ENCODE measurements around the gene CABP4.

The CABP4 gene

DNA sequence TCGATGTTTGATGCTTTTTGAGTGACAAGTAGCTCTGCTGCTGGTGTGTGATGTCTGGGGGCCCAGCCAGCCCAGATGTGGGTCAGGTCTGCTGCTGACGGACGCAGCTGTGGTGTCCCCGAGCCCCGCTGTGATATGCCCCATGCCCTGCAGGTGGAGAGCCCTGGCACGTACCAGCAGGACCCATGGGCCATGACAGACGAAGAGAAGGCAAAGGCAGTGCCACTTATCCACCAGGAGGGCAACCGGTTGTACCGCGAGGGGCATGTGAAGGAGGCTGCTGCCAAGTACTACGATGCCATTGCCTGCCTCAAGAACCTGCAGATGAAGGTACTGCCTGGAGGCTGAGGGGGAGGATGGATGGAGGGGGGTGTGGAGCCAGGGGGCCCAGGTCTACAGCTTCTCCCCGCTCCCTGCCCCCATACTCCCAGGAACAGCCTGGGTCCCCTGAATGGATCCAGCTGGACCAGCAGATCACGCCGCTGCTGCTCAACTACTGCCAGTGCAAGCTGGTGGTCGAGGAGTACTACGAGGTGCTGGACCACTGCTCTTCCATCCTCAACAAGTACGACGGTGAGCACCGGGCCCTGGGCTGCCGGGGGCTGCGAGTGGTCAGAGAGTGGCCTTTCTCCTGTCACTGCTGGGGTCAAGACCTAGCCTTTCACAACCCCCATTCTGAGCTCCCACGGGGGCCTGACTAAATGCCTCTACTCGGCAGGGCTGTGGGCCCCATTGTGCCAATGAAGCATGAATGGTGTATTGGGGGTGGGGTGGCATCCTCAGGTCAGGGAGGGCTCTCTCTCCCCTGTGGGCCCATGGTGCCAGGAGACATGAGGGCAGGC lies 35.0 kb downstream of the CABP4 start:
- DNase-seq, result no peak
- in situ Hi-C loops (cut with HindIII; ENCODE audit: low pct_ligation_motif_present, low pct_unique_long_range_greater_than_20kb, low sequenced_read_pairs), result no loop called here

GRCh38 chr11:67490727-67491065 lies 35.5 kb downstream of the CABP4 start:
- no peak for DNase-seq
- in situ Hi-C loops (cut with HindIII; ENCODE audit: low pct_ligation_motif_present, low pct_unique_long_range_greater_than_20kb, low sequenced_read_pairs), result no loop called here

DNA sequence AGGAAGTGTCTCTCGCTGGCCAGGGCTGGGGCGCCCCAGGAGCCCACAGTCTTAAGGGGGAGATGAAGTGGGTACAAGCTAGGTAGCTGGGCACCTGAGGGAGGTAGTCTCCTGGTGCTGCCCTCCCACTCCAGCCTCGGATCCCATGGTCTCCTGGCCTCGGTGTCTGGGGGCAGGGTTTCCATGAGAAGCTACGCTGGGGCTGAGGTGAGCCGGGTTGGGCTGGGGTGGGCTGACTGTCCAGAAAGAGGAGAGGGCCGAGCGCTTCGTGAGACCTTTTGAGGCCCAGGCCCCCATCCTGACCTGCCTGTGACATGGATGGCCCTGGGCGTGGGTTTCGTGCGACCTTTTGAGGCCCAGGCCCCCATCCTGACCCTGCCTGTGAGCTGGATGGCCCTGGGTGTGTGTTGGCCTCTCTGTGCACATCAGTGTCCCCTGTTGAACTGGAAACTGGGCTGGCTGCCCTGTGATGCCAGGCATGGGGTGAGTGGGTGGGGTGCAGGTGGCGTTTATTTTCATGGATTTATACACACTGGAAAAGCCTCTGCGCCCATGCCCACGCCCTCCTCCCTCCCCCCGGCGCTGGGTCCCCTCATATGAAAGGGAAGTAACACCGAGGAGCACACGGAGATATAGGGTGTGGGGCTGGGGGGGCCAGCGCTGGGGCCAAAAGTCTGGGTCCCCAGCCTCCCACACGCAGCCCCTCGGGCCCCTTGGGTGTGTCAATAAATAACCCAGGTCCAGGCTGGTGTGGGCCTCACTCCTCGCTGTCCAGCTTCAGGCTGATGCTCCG lies 36.3 kb downstream of the CABP4 start:
- DNase-seq, result no peak
- in situ Hi-C loops (cut with HindIII; ENCODE audit: low pct_ligation_motif_present, low pct_unique_long_range_greater_than_20kb, low sequenced_read_pairs), result no loop called here

DNA sequence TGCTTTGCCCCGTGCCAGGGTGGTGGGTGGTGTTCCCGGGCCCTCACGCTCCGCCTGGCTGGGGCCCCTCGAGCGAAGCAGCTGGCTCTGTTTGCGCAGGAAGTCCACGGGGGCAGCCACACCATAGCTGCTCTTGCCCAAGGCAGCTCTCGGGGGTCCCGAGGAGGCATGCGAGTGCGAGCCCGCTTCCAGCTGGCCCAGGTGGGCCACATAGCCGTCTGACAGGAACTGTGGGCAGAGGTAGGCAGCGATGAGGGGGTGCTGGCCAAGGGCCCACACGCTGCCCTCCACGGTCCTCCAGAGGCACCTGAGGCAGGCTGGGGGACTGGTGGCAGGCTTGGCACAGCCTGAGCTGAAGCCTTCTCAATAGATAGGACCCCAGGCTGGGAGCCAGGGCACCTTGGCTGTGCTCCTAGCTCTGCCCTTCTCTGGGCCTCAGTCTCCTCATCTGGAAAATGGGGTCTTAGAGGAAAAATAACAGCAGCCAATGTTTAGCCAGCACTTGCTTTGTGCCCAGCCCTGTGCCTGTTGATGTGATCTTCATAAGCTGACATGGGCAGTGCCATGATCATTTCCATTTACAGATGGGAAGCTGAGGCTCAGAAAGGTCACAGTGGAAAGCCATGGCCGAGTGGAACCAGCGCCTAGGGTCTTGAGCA lies 37.0 kb downstream of the CABP4 start:
- DNase-seq, result no peak
- in situ Hi-C loops (cut with HindIII; ENCODE audit: low pct_ligation_motif_present, low pct_unique_long_range_greater_than_20kb, low sequenced_read_pairs), result no loop called here

GRCh38 chr11:67492801-67493547 lies 37.8 kb downstream of the CABP4 start:
- in situ Hi-C loops (cut with HindIII; ENCODE audit: low pct_ligation_motif_present, low pct_unique_long_range_greater_than_20kb, low sequenced_read_pairs), result no loop called here
- no peak for DNase-seq

DNA sequence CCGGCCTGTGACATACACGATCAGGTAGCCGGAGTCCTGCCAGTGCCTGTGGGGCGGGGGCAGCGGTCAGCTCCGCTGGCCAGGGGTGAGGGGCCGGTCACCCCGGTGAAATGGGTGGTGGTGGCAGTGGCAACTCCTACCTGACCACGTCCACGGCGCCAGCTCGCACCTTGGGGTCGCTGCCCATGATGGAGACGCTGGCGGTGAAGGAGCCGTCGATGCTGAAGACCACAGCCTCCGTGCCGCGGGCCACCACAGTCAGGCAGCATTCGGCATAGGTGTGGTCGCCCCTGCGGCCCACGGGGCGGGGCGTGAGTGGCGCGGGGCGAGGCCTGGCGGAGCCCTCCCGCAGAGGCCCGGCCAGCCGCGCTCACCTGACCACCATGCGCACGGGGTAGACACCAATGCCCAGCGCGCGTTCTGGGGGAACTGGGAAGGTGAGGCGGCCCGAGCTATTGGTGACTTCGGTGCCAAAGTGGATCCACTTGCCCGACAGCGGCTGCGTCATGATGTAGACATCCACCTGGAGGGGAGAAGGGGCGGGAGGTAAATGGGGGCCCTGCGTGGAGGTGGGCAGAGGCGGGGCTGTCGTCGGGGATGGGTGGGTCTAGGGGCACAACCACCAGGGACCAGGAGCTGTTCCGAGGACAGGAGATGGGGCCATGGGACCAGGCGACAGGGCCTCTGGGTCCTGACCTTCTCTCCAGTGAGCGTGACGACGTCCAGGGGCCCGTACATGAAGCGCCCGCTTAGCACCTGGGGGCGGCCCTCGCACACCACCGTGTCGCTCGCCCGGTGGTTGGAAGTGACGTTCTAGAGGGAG lies 38.6 kb downstream of the CABP4 start:
- in situ Hi-C loops (cut with HindIII; ENCODE audit: low pct_ligation_motif_present, low pct_unique_long_range_greater_than_20kb, low sequenced_read_pairs), result no loop called here
- DNase-seq, result no peak

DNA sequence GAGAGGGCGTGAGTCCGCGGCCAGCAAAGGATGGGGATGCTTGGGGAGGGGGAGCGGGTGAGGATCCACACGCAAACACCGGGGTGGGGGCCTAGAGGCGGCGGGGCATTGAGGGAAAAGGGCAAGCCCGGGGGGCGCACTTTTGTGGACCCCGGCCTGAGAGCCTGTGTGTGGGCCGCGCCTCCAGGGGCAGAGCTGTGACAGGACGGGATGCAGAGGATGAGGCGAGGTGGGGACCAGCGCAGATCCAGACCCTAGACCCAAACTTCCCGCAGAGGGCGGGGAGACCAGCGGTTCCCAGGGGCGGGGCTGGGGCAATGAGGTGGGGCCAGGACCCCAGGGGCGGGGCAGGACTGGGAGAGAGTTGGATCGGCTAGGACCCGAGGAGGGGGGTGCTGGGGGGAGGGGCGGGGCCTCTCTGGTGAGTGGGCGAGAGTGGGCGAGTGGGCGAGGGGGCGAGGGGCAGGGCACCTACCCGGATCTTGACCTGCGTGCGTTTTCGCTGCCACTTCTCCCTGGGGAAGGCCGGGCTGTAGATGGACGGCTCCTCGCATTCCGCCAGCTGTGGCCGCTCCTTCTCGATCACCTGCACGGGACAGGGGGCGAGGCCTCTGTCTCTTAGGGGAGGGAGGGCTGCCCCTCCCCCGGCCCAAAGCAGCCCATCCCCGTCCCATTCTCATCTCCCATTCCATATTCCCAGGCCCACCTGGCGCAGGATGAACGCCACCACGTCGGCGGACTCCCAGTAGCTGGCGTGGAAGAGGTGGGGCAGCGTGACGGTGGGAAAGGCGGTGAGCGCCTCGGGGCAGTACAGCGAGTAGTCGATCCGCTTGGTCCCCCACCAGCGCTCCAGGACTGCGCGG lies 39.4 kb downstream of the CABP4 start:
- in situ Hi-C loops (cut with HindIII; ENCODE audit: low pct_ligation_motif_present, low pct_unique_long_range_greater_than_20kb, low sequenced_read_pairs), result no loop called here
- no peak for DNase-seq

DNA sequence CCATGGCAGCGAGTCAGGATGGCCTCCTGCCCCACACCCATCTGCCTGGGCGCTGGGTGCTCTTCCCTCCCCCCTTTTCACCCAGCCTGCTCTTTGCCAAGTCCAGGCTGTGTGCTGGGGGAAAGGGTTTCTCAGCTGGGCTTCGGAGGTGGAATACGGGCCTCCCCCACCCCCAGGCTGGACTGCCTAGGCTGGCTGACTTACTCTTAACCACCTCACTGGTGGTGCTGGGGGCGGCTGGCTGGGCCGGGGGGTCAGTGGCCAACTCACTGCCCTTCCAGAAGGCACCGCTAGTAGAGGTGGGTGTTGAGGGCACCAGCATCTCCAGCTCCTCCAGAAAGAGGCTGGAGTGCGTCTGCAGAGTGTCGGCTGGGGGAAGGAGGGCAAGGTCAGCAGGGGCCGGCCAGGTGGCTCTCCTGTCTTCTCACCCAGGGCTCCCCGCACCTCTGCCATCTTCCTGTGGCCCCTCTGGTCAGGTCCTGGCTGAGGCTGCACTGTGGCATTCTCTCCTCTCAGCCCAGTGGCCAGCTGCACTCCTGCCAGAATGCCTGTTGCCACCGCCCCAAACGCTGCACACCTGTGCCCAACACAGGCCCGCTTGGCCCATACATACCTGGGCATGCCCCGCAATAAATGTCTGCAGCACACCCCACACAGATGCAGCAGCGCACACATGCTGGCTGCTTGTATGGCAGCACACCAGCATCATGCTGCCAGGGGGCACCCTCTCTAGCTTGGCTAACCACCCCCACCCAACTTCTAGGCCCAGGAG lies 40.3 kb downstream of the CABP4 start:
- in situ Hi-C loops (cut with HindIII; ENCODE audit: low pct_ligation_motif_present, low pct_unique_long_range_greater_than_20kb, low sequenced_read_pairs), result no loop called here
- no peak for DNase-seq

DNA sequence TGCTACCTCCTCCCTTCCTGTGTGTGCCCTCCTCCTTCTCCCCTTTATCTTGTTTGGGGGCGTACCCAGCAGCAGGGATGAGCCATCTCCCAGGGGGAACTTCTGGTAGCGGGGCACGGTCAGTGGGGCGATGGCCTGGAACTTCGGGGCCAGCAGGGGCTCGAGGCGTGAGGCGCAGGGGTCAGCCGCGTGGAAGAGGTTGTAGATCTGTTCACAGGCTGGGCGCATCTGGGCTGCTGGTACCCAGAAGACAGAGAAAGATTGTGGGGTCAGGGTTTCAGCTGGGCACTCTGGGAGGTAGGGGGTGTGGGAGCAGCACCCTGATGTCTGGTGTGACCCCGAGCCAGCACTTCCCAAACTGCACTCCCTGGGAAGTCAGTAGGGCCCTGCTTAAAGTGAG lies 41.0 kb downstream of the CABP4 start:
- no peak for DNase-seq

DNA sequence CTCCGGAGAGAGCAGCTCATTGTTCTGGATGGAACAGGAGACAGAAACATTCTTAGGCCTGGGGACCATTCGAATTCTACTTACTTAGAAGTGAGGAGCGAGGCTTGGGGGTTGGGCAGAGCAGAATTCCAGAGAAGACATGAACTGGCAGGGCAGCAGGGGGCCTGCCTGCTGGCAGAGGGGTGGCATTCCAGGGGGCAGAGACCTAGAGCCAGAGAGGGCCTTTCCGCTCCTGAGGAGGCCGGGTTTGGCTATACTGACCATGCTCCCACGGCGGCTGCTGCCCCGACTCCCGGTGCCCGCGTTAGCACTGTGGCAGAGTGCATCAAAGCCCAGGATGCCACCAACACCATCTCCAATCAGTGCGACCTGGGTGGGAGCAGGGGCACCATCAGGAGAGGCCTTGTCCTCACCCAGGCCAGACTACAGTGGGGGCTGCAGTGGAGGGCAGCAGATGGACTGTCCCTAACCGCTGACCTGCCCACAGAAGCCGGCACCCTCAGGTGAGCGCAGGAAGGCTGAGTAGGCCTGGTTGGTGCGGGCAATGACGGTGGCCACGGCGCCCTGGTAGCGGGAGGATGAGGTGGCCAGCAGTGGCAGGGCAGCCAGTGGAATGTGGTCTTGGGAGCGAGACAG lies 42.6 kb downstream of the CABP4 start:
- DNase-seq, result no peak
- in situ Hi-C loops (cut with HindIII; ENCODE audit: low pct_ligation_motif_present, low pct_unique_long_range_greater_than_20kb, low sequenced_read_pairs), result no loop called here

More for the DNA sequence above, 41.0 kb downstream of the CABP4 start:
- in situ Hi-C loops (cut with HindIII; ENCODE audit: low pct_ligation_motif_present, low pct_unique_long_range_greater_than_20kb, low sequenced_read_pairs), result no loop called here

DNA sequence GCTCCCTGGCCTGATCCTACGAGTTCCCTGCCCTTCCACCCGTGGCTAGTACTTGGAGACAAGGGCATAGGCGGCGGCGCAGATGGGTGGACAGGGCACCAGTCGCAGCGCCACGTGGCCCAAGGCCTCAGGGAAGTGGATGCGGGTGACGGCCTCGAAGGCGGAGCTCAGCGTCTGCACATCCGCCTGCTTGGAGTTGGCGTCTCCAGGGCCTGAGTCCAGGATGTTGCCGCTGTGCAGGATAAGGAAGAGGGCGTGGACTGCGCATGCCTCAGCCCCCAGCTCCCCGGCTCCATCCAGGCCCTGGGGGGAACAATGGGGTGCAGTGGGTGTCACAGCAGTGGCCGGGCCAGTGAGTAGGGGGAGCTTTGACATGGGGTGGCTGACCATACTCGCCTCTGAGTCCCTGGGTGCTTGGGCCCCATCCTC lies 43.4 kb downstream of the CABP4 start:
- in situ Hi-C loops (cut with HindIII; ENCODE audit: low pct_ligation_motif_present, low pct_unique_long_range_greater_than_20kb, low sequenced_read_pairs), result no loop called here
- no peak for DNase-seq

DNA sequence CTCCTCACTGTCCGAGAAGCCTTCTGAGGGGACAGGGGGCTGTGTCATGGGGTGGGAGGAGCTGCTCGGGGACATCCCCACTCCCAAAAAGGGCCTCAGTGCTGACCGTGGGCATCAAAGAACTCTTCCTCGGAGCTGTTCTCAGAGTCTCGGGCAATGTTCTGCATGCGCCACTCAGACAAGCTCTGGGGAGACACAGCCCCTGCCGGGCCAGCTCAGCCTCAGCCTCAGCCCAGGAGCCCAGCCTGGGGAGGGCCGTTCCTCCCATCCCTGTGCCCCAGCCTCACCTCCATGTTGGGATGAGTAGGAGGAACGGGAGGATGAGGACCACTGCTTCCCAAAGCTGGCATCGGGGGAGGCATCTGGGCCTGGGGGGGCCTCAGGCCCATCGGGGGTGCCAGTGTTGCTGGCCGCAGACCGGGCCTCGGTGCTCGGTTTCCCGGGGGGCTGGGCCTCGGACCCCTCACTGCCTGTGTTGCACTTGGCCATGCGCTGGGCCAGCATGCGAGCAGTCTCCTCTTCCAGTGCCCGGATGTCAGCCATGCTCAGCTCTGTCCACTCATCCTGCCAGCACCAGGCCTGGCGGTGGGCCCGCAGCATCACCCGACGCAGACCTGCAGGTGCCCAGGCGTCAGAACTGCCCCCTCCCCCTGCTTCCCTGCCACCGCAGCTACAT lies 44.8 kb downstream of the CABP4 start:
- in situ Hi-C loops (cut with HindIII; ENCODE audit: low pct_ligation_motif_present, low pct_unique_long_range_greater_than_20kb, low sequenced_read_pairs), result no loop called here
- no peak for DNase-seq

- in situ Hi-C loops (cut with HindIII; ENCODE audit: low pct_ligation_motif_present, low pct_unique_long_range_greater_than_20kb, low sequenced_read_pairs), result no loop called here
- no peak for DNase-seq
These were observed 45.3 kb downstream of the CABP4 start for GRCh38 chr11:67500484-67500821.

DNA sequence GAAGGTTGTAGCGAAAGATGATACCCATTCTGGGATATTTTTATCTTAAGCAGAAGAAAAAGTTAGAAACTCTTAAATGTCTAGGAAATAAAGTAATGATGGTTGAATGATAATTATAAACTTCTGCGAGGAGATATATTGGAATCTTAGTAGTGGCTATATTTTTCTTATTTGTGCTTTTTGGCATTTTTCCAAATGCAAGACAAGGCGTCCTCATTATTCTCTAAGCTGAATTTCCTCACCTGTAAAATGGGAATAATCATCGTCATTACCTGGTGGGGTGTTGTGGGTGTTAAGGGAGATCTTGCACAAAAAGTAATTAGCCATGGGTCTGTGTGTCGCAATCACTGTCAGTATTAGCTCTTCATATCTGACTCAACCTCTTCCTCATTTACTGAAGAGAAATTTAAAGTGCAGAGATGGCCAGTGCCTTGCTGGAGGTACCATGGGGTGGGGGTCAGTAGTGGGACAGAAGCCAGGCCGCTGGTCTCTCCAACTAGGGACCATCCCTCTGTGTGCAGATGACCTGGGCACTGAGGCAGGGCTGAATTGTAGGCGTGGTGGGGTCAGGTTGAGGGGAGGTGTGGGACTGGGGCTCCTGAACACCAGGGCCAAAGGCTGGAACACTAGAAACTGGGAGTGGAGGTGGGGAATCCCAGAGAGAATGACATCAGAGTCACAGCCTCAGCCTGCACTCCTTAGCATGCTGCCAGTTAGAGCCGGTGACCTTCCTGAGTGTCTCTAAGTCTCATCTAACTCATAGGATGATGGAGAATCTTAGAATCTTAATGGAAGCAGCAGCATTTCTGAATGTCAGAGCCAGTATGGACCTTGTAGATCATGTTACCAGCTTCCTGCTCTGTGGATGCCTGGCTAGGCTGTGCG lies 45.9 kb downstream of the CABP4 start:
- DNase-seq, result no peak
- in situ Hi-C loops (cut with HindIII; ENCODE audit: low pct_ligation_motif_present, low pct_unique_long_range_greater_than_20kb, low sequenced_read_pairs), result no loop called here

GRCh38 chr11:67501854-67502253 lies 46.7 kb downstream of the CABP4 start:
- DNase-seq, result no peak
- in situ Hi-C loops (cut with HindIII; ENCODE audit: low pct_ligation_motif_present, low pct_unique_long_range_greater_than_20kb, low sequenced_read_pairs), result no loop called here
